ENCODE data around the gene ANKH.

ANKH gene

GRCh38 chr5:14812166-14812565 is 59.4 kb downstream of the ANKH start:
- no peak for TF ChIP-seq CTCF (conservative IDR thresholded peaks at IDR 0.05)
- H3K27ac ChIP-seq: no peak overlapping the region

- H3K27ac ChIP-seq: no peak overlapping the region
- TF ChIP-seq CTCF (conservative IDR thresholded peaks at IDR 0.05): no peak
Observed at GRCh38 chr5:14810928-14811572, 60.5 kb downstream of the ANKH start.

- H3K27ac ChIP-seq: no peak overlapping the region
- no peak for TF ChIP-seq CTCF (conservative IDR thresholded peaks at IDR 0.05)
Observed at GRCh38 chr5:14810282-14810681, 61.3 kb downstream of the ANKH start.

- no peak overlapping the region for H3K27ac ChIP-seq
- TF ChIP-seq CTCF (conservative IDR thresholded peaks at IDR 0.05): no peak
Observed at GRCh38 chr5:14809369-14810155, 62.0 kb downstream of the ANKH start.

GRCh38 chr5:14807471-14807870 is 64.1 kb downstream of the ANKH start:
- H3K27ac ChIP-seq: peak overlapping the region; percentile 59
- no peak for TF ChIP-seq CTCF (conservative IDR thresholded peaks at IDR 0.05)

- no peak for TF ChIP-seq CTCF (conservative IDR thresholded peaks at IDR 0.05)
- peak overlapping the region; percentile 59 for H3K27ac ChIP-seq
Observed at GRCh38 chr5:14806456-14806855, 65.1 kb downstream of the ANKH start.

GRCh38 chr5:14802541-14802940 is 69.0 kb downstream of the ANKH start:
- no peak overlapping the region for H3K27ac ChIP-seq
- TF ChIP-seq CTCF (conservative IDR thresholded peaks at IDR 0.05): no peak
